K562 (cell line): Measurements from ENCODE around the gene SEC14L3. TPM values are rescaled to one million over a fixed set of nuclear protein-coding genes. Genes with fewer than 3 reads are reported as not detected.

Experiments
- ATAC-seq: fragments of 200-7000 bp; cut with Tn5 transposase; 3 replicates; pipeline ENCODE4 v1.9.1; 2020; ENCODE audit warnings: moderate library complexity
- BruUV-seq: library from RNA; stranded (reverse); fragments of 400-500 nt; replicated peaks from 2 replicates; lab custom pipeline; 2021; lab: Mats Ljungman, UMichigan
- CTCF ChIA-PET: fragments of 300-600 bp; formaldehyde crosslinking; extraction: SDS; loops from one replicate; lab custom pipeline; 2021; ENCODE audit warnings: low intra/inter-chr PET ratio; lab: Yijun Ruan, JAX
- POLR2A ChIA-PET: fragments of 300-600, 350-650 bp; sonication (Branson Sonifier 250); formaldehyde crosslinking; extraction: SDS; loops from one replicate; lab custom pipeline; 2021; ENCODE audit warnings: antibody characterized with exemption, inconsistent platforms; lab: Yijun Ruan, JAX
- DNase-seq, 4 experiments: peaks; one replicate each; pipeline versions ENCODE4 v3.0.0 to v3.0.0-alpha.2; 2011 to 2018; ENCODE audit warnings: low spot score in 3 of 4, mixed read lengths in 3 of 4; ENCODE audit errors: extremely low read depth in 1 of 4
- FAIRE-seq: peaks from 2 replicates; lab custom pipeline; 2011; peaks lifted over from hg19 to GRCh38; lab: Jason Lieb, UNC
- H2AFZ ChIP-seq: 2 replicates; pipeline ENCODE4 v1.6.0; 2011; ENCODE audit warnings: low read depth, low read length, control low read depth, inconsistent platforms
- H3K27ac ChIP-seq: fragments of 200-600 bp; 3 replicates; pipeline ENCODE4 v1.8.0; 2011; ENCODE audit warnings: low read depth, mild to moderate bottlenecking, control low read depth, inconsistent platforms, low read length, moderate library complexity, mixed read lengths; ENCODE audit errors: extremely low read depth
- H3K27me3 ChIP-seq, 2 experiments: fragments of 300-600 bp in 1 of 2; 2 replicates in 1 of 2; 3 replicates in 1 of 2; pipeline versions ENCODE4 v1.6.0 to v1.8.0; 2011; ENCODE audit warnings: inconsistent platforms in 2 of 2, low read length in 2 of 2, mild to moderate bottlenecking in 1 of 2, mixed read lengths in 1 of 2, moderate library complexity in 1 of 2; ENCODE audit not compliant: control insufficient read depth in 2 of 2, insufficient read depth in 2 of 2
- H3K36me3 ChIP-seq: fragments of 300-600 bp; 3 replicates; pipeline ENCODE4 v1.8.0; 2011; ENCODE audit warnings: mild to moderate bottlenecking, low read length, inconsistent platforms; ENCODE audit not compliant: control insufficient read depth, insufficient read depth
- H3K4me1 ChIP-seq, 2 experiments: fragments of 200-600 bp in 1 of 2; replicated peaks in 1 of 2; 2 replicates in 1 of 2; 3 replicates in 1 of 2; pipeline versions ENCODE4 v1.5.1 to v1.8.0; 2011; ENCODE audit warnings: inconsistent platforms in 2 of 2, low read length in 2 of 2, mild to moderate bottlenecking in 1 of 2, mixed read lengths in 1 of 2, moderate library complexity in 1 of 2; ENCODE audit not compliant: control insufficient read depth in 2 of 2, insufficient read depth in 2 of 2
- H3K4me2 ChIP-seq: 2 replicates; pipeline ENCODE4 v1.6.1; 2011; ENCODE audit warnings: low read length, control low read depth, inconsistent platforms, mixed read lengths; ENCODE audit not compliant: insufficient read depth
- H3K4me3 ChIP-seq: fragments of 200-600 bp; sonication (generic), shearing (Covaris generic); 2 replicates; pipeline ENCODE4 v1.5.1; 2016; ENCODE audit warnings: control low read depth, inconsistent platforms
- H3K79me2 ChIP-seq: fragments of 200-600 bp; 3 replicates; pipeline ENCODE4 v1.8.0; 2011; ENCODE audit warnings: low read length, inconsistent platforms; ENCODE audit not compliant: control insufficient read depth, insufficient read depth
- H3K9ac ChIP-seq, 2 experiments: 2 replicates each; pipeline versions ENCODE4 v1.6.0 to v1.6.1; 2011; ENCODE audit warnings: low read depth in 2 of 2, low read length in 2 of 2, control low read depth in 1 of 2, inconsistent platforms in 1 of 2, mild to moderate bottlenecking in 1 of 2, mixed read lengths in 1 of 2; ENCODE audit not compliant: insufficient read depth in 1 of 2
- H3K9me1 ChIP-seq: one replicate; pipeline ENCODE4 v1.6.0; 2011; ENCODE audit warnings: inconsistent platforms, mild to moderate bottlenecking, low read length, moderate library complexity; ENCODE audit not compliant: control insufficient read depth, insufficient read depth
- H3K9me3 ChIP-seq: replicated peaks from 2 replicates; pipeline ENCODE4 v1.5.1; 2011; ENCODE audit warnings: low read depth, low read length, inconsistent platforms; ENCODE audit not compliant: control insufficient read depth, insufficient read depth
- H4K20me1 ChIP-seq: replicated peaks from 2 replicates; pipeline ENCODE4 v1.6.1; 2011; ENCODE audit warnings: low read length, inconsistent platforms, mixed read lengths; ENCODE audit not compliant: control insufficient read depth, insufficient read depth
- ATF6 ChIP-seq: sonication (generic); formaldehyde crosslinking; IDR thresholded peaks from 2 replicates; pipeline ENCODE4 v1.4.0; 2020; ENCODE audit warnings: mild to moderate bottlenecking, missing genetic modification reagents
- CBFA2T2 ChIP-seq: fragments of 450-650 bp; conservative IDR thresholded peaks from 2 replicates; pipeline ENCODE4 v1.6.1; 2017; ENCODE audit warnings: mild to moderate bottlenecking
- CBFA2T3 ChIP-seq: fragments of 450-650 bp; IDR thresholded peaks from 2 replicates; pipeline ENCODE4 v1.6.1; 2017
- NFYB ChIP-seq: IDR thresholded peaks from 2 replicates; pipeline ENCODE4 v1.6.1; 2011; ENCODE audit warnings: mild to moderate bottlenecking, moderate library complexity; ENCODE audit not compliant: insufficient read length; ENCODE audit errors: extremely low read depth
- NR3C1 ChIP-seq: sonication (generic); formaldehyde crosslinking; IDR thresholded peaks from 2 replicates; pipeline ENCODE4 v1.8.1; 2022; ENCODE audit warnings: missing genetic modification reagents
- RUNX1 ChIP-seq: sonication (generic); IDR thresholded peaks from 2 replicates; pipeline ENCODE4 v1.6.1; 2016; ENCODE audit warnings: antibody characterized with exemption, low read depth
- WGBS: fragments of 100-300 bp; shearing (Covaris generic); methylation state at CpG from one replicate; pipeline ENCODE4 v1.1.6; 2016; ENCODE audit warnings: low coverage, mixed read lengths; ENCODE audit not compliant: insufficient coverage; ENCODE audit errors: missing lambda C conversion rate; 5-methylcytosine and 5-hydroxymethylcytosine counted together
- in situ Hi-C: fragments of 300-500 bp; cut with MboI; formaldehyde crosslinking; loops from 4 replicates; pipeline ENCODE4 v1.15.0; 2018; ENCODE audit warnings: inconsistent platforms, mixed read lengths
- intact Hi-C: fragments of 100-400 bp; cut with micrococcal nuclease; formaldehyde crosslinking; loops from 2 replicates; pipeline ENCODE4 v1.14.2; 2022
- polyA plus RNA-seq, 8 experiments: library from polyadenylated mRNA; depleted of rRNA in 4 of 8; stranded (reverse) in 5 of 8; unstranded in 3 of 8; fragments of >200 nt; fragmentation: Nextera tagmentation in 2 of 8; fragmentation: Illumina TruSeq in 1 of 8; extraction: Ambion mirVana in 2 of 8; extraction: Trizol in 1 of 8; gene quantifications; 2 replicates each; pipeline versions ENCODE4 v1.2.1 to v1.2.3, GENCODE V29; 2011 to 2014; ENCODE audit warnings: inconsistent platforms in 1 of 8, missing spikeins in 1 of 8
- total RNA-seq, 7 experiments: library from RNA; depleted of rRNA in 6 of 7; stranded (reverse); fragments of >200 nt in 6 of 7; fragmentation: Illumina TruSeq in 2 of 7; extraction: Trizol in 2 of 7; gene quantifications; 2 replicates each; pipeline versions ENCODE4 v1.2.1 to v1.2.3, GENCODE V29; 2011 to 2021; ENCODE audit warnings: low replicate concordance in 1 of 7

Gene SEC14L3
- total and polyA plus RNA-seq, 9 of the 15 experiments (the other 6 are each of a cell fraction or from before 2014, with no cell fraction given), result not detected

DNA sequence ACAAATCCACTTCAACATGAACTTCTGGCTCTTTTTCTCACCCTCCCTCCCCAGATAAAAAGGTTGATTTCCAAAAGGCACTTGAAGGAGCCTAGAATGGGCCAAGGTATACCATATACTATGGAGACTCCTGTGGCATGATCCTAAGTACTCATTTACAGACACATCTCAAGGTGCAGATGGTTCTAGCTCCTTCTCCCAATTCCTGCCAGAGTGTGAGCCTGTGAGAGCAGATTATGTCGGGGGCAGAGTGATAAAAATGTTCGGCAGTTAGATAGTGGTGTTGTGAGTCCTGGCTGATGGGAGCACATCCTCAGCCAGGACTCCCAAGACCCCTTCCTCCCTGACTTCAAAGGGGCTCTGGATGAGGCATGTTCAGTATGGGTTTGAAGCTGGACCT is 8.2 kb upstream of the SEC14L3 start:
- DNase-seq (no peak), ATAC-seq (no peak), FAIRE-seq (no peak)
- Histone ChIP-seq H3K27ac (no peak overlapping the region), H3K9me1 (no peaks in the 10 kb centered on the region), H3K9ac (no peak overlapping the region), H4K20me1 (no peaks in the 10 kb centered on the region), H2AFZ (no peak overlapping the region), H3K79me2 (no peaks in the 10 kb centered on the region), H3K27me3 (peaks cover 2 to 21% of the 10 kb centered on the region in 2 experiments; a peak in 2 of 5 replicates), H3K36me3 (no peaks in the 10 kb centered on the region), H3K4me3 (no peak overlapping the region), H3K4me1 (no peaks in the 10 kb centered on the region; a peak in 2 of 5 replicates), H3K9me3 (no peaks in the 10 kb centered on the region), H3K4me2 (no peak overlapping the region)
- BruUV-seq, result no TSS peak
- 5% methylated on average over 2 of the region's 2 CpGs for WGBS
- in situ Hi-C loops, result loop anchor here (5.0 to 25.0 kb wide), 2 partner anchors 88 to 368 kb away; no protein-coding TSS in a partner anchor
- POLR2A ChIA-PET, result interaction anchor here (0.6 kb wide), 1 partner anchor 158 kb away, joined by 3 read pairs; no protein-coding TSS in a partner anchor
- CTCF ChIA-PET, result no interaction called here
- TF ChIP-seq ATF6 (CRISPR knock-in tag), result no peak
- TF ChIP-seq CBFA2T3, result peak; percentile 48
- no peak for TF ChIP-seq RUNX1
- no peak for TF ChIP-seq NFYB
- TF ChIP-seq NR3C1 (CRISPR knock-in tag), result no peak
- peak; percentile 23; the same call in 1 of the 2 replicates for TF ChIP-seq CBFA2T2
- intact Hi-C loops, result no loop called here
